DMS 273 (cell line): ENCODE results near the gene METAP1D.
"Not testable (repeated sequence)": the region's sequence is repeated elsewhere in the genome, so short reads cannot be mapped to it uniquely, and the experiment has no call there.

Source experiments
- DNase-seq: peaks from one replicate; lab custom pipeline; 2025; ENCODE audit not compliant: unreplicated experiment; lab: John Stamatoyannopoulos, UW

The METAP1D gene

DNA sequence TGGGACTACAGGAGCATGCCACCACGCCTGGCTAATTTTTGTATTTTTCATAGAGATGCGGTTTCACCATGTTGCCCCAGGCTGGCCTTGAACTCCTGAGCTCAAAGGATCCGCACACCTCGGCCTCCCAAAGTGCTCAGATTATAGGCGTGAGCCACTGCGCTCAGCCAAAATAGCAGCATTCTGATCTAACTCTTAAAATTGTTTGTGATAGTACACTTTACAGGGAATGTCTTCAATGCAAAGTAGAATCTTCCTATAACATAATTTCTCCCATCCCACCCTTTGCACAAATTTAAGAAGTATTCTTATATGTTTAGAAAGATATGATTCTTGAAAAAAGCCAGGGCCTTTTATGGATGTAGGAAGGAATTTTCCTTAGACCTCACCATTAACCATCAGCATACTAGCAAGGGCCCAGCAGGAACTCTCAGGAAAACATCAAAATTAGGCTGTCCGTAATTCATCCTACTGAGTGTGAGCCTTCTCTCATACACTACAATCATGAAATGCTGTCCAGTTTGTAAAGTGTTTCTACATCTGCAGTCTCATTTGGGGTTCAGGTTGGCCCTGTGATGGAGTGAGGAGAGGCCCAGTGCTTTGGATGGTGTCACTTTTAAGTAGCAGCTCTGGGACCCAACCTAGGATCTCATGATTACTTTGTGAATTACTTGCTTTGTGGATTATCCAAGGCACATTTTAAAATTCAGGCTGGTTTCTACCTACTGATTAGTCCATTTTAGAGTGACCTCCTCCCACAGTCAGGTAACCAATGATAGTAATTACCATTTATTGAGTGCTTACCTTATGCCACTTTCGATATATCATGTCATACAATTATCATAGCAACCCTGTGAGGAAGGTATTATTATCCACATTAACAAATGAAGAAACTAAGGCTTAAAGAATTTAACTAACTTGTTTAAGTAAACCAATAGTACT lies 48.1 kb downstream of the METAP1D start:
- no peak for DNase-seq

DNA sequence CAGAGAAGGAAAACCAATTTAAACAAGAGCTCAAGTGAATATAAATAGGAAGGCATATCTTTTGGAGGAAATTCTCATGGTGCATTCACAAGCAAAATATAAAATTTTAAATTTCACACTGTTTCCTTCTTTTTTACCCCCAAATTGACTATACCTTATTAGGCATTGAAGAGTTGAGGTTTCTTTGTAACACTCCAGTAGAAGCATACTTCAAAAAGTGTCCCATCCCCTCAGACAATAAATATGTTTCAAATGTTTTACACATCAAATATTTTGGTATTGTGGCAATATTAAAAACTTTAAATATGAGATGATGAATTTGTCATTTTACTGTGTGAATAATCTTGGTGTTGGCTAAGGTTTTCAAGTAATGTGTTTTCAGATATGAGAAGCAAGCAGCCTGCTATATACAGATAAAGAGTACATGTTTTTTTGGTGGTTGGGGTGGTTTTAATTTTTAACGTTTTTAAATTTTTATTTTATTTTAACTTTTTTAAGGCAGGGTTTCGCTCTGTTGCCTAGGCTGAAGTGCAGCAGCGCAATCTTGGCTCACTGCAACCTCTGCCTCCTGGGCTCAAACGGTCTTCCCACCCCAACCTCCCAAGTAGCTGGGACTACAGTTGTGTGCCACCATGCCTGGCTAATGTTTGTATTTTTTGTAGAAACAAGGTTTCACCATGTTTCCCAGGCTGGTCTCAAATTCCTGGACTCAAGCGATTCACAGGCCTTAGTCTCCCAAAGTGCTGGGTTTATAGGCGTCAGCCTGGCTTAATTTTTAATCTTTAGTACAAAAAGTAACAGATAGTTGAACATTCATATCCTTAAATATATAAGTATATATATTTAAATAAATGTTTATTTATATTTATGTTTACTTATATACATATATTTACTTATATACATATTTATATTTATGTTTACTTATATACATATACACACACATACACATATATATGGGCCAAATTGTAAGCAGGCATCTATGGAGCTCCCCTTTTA lies 49.1 kb downstream of the METAP1D start:
- no peak for DNase-seq

DNA sequence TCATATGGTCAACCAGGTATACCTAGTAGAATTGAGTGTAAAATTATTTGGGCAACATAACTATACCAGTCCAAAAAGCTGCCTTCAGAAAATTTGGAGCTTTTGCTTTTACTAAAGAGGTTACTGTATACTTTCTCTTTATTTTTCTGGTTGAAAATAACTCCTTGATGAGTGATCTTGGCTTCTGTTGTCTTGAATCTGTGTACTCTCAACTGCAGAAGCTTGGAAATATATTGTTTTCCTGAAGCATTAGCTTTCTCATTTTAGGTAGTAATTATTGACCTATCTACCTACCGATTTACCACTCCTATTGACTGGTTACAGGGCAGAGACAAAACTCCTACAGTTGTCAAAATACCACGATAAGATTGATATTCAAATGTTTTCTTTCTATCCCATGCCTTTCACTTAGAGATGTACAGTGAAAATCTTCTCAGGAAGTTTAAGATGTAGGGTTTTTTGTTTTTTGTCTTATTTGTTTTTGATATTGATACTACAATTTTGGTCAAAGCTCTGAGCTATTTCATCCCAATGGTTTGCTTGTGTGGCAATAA lies 49.9 kb downstream of the METAP1D start:
- DNase-seq, result no peak

DNA sequence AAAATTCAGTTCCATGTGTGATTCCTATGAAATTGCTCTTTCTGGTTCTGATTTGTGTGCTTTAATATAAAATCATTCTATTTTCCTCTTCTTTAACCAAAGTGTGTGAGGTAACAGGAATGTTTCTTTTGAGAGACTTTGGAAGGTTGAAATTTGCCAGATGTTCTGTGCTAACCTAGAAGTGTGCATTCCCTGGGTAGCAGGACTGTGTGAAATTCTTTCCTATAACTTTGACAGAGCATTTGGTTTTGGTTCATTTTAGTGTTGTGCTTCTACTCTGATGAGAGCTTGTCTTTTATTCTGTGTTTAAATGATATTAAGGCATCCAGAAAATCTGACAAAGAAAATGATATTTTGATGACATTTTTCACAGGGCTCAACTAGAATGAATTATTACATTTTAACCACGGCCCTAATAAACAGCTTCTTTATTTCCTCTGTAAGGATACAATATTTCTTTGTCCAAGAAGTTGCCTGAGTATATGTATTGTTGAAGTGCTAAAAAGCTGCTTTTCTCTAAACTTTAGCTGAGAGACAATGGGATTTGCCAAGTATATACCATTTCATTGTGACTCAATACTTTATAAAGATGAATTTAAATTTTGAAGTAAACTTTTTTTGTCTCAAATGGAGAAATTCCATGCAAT lies 50.8 kb downstream of the METAP1D start:
- no peak for DNase-seq

DNA sequence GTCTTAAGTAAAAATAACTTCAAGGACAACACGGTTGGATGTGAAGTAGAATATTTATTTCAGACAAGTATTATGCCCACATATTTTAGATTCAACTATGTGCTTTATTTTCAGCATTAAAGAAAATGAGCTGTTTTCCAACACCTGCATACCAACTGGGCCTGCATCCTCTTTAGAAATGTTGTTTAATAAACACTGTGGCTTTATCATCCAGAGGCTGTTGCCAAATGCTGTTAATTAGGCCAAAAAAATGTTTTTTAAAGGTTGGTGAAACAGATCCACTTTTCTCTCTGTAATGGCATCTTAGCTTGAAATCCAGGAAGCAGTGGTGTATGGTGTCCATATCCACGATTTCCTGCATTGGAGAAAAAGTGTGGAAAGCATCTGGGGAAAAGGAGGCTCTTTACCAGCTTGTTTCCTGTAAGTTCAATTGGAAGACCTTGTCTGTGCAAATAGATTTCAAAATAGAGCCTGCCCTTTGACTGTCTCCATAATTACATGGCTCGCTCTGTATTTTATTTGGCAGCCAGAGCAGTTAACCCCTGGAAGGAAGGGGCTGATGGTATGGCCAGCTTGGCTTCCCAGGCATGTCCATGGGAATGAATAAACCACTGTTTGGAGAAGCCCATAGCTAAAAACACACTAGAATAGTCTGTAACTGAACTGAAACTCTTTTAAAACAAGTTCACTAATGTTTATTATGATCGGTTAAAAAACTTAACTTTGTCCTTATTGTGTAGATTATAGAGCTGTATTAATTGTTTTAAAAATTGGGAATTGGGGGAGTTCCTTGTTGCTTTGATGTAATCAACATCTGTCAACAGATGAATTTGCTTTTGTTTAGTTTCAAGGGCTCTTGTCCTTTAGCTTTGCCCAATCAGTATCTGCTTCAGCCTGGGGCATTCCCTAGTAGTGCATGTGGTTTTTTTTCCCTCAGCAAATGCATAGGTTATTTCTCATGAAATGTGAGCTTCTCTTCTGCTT lies 52.5 kb downstream of the METAP1D start:
- peak; percentile 37 for DNase-seq

DNA sequence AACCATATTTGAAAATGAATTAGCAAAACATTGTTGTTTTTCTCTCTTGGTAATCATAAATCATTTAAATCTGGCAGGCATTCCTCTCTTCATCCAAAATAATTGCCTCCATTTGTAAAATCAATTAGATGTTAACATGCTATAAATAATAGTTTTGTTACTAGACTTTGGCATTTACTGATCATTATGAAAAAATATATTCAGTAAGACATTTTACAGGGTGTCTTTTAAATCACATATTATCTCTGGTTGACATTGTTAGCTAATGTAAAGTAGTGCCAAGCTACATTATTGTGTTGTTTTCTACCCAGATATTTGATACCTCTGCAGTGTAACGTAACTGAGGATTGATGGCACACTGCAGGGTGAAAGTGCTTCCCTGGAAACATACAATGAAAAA lies 53.7 kb downstream of the METAP1D start:
- DNase-seq, result no peak

DNA sequence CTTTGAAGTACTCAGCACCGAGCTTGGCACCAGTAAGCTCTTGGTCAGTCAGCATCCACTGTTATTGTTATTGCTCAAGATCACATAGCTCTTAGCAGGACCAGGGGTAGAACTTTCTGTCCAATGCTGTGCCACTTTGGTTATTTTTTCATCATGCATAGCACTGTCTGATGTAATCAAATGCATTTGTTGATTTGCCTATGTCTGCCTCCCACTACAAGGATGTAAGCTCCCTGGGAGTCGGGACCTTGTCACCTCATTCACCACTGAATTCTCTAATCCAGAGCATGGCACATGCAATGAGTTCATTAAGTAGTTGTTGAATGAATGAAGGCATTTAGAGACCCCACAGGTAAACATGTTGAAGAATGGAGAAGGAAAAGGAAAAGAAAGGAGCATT lies 56.5 kb downstream of the METAP1D start:
- DNase-seq, result no peak

DNA sequence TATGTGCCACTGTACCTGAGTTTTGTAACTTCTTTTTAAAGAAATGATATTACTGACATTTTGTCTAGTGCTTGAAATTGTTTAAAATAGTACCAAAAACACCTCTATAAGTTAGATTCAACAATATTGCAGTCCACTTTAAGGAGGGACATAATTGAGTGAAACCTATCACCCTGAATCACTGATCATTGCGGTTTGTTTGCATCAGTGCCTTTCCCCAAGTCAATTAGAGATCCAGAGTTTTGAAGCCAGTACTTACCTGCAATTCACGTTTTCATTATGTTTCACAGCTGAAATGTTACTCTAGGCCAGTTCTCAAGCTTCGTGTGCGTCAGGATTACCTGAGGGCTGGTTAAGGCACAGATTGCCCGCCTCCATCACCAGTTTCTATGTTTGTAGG lies 58.9 kb downstream of the METAP1D start:
- no peak for DNase-seq

DNA sequence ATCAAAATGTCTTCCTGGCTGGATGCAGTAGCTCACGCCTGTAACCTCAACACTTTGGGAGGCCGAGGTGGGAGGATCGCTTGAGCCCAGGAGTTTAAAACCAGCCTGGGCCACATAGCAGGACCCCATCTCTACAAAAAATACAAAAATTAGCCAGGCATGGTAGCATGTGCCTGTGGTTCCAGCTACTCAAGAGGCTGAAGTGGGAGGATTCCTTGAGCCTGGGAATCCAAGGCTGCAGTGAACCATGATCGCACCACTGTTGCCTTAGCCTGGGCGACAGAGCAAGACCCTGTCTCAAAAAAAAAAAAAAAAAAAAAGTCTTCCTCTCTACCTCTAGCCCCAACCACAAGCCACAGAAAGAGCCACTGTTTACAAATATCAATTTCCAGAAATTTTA lies 60.4 kb downstream of the METAP1D start:
- DNase-seq, result not testable (repeated sequence)

DNA sequence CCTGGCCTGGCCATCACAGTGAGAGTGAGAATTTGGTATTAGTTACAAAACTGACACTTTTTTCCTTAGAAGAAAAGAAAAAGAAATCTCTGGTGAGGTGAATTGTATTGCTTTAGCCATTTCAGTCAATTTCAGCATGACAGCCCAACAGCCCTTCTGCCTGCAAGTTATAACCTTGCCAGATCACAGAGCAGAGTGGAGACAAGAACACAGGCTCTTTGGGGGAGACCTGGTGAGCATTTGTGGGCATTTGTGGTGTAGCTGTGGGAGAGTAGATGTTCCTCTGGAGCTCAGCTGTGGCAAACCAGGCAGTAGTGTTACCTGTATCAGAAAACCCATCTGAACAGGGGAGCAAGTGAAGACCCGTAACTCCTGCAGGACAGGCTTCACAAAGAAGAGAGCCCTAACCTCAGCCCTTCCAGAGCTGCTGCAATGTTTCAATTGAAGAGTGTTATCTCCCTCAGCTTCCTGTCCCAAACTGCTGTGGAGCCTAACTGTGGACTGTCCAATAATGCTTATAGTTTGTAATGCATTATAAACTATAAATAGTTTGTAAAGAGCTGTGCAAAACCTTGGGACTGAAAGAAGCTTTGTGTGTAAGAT lies 62.8 kb downstream of the METAP1D start:
- no peak for DNase-seq

DNA sequence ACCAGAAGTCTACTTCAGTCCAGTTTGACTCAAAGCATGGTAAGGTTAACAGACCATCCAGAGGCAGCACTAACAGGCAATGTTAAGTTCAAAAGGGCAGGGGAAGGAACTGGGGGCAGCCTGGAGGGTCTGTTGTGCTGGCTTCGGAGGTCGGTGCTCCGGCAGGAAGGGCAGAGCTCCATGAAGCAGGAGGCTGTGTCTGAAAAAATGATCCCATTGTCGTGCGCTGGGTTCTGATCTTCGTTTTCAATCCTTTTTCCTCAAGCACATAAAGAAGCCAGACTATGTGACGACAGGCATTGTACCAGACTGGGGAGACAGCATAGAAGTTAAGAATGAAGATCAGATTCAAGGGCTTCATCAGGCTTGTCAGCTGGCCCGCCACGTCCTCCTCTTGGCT lies 63.7 kb downstream of the METAP1D start:
- DNase-seq, result no peak

DNA sequence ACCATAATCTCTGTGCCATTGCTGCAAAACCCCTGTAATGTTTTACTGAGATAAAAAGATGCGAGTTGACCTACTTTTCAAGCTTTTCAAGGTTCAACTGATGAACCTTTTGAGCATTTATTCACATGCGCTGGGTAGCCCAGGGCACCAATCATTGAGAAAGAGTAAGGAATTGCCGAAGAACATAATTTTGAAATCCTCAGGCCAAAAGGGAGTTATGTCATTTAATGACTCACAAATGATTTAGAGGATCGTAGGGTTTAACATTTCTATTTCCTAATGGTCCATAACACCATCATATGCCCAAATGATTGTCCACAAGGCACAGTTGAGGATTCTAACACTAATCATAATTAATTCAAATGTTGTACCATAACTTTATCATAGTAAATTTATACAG lies 65.4 kb downstream of the METAP1D start:
- DNase-seq, result no peak

DNA sequence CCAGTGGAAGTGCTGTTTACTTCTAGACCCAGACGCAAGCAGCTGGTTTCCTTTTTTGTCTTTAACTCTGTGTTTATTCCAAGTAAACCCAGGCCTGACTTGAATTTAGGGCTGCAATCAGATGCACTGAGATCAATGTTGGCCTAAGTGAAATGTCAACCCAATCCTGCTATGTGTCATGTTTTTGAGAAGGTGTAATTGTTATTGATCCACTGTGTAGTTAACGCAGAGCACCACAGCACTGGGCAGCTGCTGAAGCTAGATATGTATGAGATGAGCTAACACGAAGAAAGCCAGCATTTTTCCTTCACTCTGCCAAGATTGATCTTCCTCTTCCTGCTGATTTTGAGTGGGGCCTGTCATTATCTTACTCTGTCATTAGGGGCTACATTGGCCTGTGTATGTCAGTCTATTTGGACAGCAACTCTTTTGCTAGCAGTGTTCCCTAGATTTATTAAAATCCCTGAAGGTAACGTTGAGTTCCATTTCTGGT lies 66.7 kb downstream of the METAP1D start:
- DNase-seq, result no peak

DNA sequence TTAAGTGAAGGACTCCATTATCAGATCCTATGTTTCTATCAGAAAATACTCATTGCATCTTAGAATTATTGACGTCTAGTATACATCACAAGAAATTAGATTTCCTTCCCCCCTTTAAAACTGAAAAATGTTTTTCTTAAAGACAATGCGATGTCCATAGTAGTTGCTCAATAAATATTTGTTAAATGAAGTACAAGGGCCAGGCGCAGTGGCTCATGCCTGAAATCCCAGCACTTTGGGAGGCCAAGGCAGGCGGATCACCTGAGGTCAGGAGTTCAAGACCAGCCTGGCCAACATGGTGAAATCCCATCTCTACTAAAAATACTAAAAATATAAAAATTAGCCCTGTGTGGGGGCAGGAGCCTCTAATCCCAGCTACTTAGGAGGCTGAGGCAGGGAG lies 68.2 kb downstream of the METAP1D start:
- not testable (repeated sequence) for DNase-seq

DNA sequence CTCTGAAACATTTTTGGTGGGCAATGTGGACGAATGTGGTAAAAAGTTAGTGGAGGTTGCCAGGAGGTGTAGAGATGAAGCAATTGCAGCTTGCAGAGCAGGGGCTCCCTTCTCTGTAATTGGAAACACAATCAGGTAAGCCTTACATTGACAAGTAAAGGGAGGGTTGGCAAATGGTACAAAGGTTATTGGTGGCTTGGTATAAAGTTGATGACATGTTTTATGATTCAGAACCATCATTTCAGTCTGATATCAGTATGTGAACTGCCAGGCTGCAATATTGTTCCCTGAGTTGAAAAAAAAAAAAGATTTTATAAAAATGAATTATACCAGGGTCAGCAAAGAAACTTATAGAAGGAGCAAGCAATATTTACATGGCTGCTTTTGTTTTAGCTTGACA lies 71.2 kb downstream of the METAP1D start:
- DNase-seq, result no peak

DNA sequence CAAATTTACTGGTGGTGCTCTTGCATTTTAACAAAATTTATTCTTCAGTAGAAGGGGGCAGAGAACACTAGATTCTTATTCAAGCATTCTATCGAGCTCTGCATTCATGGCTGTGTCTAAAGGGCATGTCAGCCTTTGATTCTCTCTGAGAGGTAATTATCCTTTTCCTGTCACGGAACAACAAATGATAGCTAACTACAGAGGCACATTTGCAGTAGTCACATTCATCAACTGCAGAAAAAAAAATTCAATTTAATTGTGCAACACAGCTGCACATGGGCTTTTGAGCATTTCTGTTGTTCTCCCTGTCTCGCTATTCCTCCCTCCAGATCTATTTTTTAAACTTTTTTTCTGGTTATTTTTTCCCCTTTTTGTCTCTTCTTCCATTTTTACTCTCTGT lies 72.5 kb downstream of the METAP1D start:
- DNase-seq, result no peak

DNA sequence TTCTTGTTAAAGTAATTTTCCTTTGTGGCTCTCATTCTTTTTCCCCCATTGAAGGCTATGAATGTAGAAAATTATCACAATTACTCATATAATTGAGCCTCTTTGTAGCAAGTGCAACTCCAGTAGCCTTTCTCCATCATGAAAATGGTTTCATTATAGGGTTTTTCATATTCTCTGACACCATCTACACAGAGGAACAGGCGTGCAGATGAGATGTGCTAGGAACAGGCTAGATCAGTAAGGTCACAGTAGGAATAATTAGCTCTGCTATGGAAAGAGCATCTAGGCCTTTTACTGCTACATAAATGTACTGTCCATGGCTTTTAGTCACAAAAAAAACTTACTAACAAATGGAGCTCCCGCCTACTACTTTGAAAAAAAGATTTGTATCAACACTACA lies 73.0 kb downstream of the METAP1D start:
- DNase-seq, result no peak

DNA sequence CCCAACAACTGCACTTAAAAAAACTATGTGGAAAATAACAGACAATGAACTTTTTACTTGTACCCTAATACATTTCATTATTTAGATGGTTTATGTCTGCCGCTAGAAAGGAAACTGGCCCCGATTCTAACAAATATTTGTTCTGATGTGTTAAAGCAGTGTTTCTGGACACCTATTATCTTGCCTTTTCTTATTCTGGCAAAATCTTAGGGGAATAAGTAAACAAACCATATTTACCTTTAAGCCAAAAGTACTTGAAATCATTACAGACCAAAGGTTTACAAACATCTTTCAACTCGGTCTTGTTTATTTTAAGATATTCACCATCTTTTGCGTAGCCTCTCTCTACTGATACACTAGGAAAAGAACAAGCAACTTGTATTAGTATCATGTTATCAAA lies 73.8 kb downstream of the METAP1D start:
- DNase-seq, result no peak

DNA sequence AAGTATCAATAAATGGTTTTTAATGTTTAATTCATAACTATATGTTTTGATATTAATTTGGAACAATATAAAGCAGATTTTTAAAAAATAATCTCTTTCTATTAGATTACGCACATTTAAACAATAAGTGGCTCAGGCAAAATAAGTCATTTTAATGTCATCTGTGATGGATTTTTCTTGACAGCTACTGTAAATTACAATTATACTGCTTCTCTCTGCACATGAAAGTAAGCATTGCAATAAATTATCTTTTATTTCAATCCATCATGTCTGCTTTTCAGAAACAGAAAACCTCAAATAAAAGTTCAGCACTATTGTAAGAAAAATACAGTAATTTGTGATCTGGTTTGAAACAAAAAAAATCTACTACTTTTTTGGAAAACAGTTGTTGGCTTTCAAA lies 74.5 kb downstream of the METAP1D start:
- no peak for DNase-seq
